Stimulated activated CD4-positive, alpha-beta T cell treated with anti-CD3 and anti-CD28 coated beads, Interleukin-15, amount 100 ng/mL, for 1 hour (primary cell): ENCODE measurements around the gene RFX6.
"Not testable (repeated sequence)": the region's sequence is repeated elsewhere in the genome, so short reads cannot be mapped to it uniquely, and the experiment has no call there.

Experiments
- DNase-seq, 2 donors: peaks; one replicate each; pipeline ENCODE4 v3.0.0-alpha.2; 2020; ENCODE audit warnings: low read depth in 1 of 2, low spot score in 1 of 2

RFX6 gene, protein sequence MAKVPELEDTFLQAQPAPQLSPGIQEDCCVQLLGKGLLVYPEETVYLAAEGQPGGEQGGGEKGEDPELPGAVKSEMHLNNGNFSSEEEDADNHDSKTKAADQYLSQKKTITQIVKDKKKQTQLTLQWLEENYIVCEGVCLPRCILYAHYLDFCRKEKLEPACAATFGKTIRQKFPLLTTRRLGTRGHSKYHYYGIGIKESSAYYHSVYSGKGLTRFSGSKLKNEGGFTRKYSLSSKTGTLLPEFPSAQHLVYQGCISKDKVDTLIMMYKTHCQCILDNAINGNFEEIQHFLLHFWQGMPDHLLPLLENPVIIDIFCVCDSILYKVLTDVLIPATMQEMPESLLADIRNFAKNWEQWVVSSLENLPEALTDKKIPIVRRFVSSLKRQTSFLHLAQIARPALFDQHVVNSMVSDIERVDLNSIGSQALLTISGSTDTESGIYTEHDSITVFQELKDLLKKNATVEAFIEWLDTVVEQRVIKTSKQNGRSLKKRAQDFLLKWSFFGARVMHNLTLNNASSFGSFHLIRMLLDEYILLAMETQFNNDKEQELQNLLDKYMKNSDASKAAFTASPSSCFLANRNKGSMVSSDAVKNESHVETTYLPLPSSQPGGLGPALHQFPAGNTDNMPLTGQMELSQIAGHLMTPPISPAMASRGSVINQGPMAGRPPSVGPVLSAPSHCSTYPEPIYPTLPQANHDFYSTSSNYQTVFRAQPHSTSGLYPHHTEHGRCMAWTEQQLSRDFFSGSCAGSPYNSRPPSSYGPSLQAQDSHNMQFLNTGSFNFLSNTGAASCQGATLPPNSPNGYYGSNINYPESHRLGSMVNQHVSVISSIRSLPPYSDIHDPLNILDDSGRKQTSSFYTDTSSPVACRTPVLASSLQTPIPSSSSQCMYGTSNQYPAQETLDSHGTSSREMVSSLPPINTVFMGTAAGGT

DNA sequence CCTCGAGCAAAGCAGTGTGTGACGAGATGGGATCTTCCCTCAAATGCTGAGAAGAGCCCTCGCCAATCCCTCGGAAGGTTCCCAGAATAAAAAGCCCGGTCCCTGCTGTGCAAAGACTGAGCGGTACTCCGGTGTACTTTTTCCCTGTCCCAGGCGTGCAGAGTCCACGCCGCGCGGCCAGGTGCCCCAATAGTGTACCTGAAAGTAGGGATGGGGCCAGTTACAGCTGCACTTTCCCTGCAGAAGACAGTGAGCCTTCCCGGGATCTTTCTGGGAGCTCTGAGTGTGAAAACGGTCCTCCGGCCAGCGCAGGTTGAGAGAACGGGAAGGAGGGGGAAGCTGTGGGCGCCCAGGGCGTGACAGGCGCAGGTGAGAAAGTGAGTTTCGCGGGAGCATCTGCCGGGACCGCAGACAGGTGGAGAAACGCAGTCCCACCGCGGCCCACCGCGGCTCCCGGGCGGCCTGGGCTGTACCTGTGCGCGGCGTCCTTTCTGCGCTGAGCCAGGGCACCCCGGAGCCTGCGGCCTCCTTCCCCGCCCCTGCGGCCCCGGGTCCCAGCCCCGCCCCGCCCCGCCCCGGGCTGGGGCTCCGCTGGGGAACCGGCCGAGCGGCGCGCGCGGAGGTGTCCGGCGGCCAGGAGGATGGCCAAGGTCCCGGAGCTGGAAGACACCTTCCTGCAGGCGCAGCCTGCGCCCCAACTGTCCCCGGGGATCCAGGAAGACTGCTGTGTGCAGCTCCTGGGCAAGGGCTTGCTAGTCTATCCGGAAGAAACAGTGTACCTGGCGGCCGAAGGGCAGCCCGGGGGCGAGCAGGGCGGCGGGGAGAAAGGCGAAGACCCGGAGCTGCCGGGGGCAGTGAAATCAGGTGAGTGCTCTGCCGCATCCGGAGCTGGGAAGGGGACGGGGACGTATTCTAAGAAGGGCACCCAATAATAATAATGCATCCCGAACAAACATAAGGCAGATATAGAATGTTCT lies at the start of gene RFX6:
RFX6 (plus strand) TSS at position 608 of the 977 bp plus-strand sequence; CDS start at position 642, 34 bp downstream.
- no peak for DNase-seq

DNA sequence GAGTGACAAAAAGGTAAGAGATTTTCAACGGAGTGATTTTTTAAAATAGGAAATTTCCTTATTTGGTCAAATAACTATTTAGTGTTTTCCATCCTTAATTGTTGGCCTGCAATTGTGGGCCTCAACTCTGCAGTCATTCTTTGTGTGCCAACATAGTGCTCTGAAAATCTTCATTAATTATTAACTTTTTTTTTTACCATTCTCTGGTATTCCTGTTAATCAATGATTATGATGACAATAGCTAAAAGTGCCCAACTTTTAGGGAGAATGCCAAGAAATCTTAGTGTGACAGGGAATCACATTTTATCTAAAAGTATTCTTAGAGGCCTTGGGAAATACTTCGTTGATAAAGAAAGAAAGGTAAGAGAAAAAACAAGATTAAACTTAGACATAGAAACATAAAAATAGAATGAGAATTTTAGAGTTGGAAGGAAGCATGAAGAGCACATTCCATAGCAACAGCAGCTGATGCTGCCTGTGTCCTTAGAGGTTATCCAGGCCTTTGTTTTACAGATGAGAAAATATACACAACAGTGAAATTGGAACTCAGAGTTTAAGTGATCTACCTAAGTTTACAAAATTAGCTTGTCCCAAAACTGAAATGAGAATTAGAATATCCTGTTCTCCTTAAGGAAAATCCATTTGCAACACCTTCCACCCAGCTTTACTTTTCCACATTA lies 49.3 kb upstream of the RFX6 start:
- no peak for DNase-seq

DNA sequence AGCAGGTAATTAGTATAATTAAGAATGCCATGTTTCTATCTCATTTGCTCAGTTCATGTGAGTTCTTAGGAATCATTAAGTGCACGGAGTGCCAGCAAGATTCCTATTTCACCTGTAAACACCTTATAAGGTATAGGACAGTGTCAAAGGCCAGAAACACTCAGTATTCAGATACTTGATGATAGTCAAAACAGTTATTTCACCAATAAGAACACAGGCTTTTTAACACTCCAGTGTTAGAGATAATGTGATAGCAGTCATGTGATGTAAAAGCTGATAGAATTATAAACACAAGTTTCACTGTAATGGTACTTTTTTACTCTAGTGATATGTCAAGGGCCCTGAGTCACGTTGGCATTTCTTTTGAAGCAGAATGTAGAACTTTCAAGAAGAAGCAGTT lies 48.1 kb upstream of the RFX6 start, which contains the start of gene GPRC6A:
GPRC6A (minus strand) TSS at position 101 of the 400 bp plus-strand sequence; CDS start at position 31, 70 bp downstream.
- no peak for DNase-seq

DNA sequence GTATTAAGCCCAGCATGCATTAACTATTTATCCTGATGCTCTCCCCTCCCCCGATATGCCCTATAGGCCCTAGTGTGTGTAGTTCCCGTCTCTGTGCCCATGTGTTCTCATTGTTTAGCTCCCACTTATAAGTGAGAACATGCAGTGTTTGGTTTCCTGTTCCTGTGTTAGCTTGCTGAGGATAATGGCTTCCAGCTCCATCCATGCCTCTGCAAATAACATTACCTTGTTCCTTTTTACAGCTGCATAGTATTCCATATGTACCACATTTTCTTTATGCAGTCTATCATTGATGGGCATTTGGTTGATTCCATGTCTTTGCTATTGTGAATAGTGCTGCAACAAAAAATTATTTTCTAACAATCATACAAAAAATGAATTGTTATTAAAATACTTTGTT lies 42.5 kb upstream of the RFX6 start:
- DNase-seq: not testable (repeated sequence)

DNA sequence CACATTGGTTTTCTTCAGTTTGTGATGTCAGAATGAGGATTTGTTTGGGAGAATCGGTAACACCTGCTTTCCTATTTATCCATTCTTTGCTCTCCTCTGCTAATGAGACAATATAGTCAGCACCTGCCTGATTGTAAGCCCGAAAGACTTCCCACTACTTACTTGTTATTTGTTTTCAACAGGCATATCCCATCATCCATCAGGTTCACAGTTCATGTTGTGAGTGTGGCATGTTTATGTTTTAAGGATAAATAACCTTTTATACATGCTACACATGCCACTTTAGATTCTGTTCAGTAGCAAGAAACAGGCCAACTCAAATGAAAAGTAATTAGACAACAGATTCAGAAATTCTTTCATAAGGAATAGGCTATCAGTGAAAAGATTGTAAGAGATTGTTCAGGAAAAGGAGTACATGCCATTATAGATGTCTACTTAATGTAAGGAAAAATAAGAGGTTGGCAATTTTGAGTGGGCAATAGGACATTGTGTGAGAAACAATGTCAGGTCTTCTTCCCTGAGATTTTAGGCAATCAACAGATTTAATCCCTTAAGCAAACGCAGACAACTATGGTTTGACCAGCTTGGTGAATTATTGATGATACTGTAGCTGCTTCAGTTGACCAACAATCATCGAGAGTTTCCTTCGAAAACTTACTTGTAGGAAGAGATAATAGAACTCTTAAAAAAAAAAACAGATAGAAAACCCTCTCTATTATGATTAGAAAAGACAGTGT lies 40.3 kb upstream of the RFX6 start:
- DNase-seq: no peak

DNA sequence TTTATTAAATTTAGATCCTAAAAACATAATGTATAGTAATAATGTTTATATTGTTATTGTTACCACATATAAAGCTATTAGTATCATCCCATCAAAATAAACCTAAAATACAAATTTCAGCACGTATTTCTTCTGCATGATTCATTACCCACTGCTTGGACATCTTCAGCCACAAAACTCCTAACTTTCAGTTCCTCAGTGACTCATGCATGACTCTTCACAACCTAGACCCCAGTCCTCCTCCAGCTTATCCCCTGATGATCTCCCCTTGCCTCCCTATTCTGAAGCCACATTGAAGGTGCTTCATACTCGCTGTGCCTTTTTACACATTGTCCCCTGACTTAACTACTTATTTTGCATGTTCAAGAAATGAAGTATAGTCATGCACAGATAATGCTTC lies 37.0 kb upstream of the RFX6 start:
- DNase-seq: no peak

DNA sequence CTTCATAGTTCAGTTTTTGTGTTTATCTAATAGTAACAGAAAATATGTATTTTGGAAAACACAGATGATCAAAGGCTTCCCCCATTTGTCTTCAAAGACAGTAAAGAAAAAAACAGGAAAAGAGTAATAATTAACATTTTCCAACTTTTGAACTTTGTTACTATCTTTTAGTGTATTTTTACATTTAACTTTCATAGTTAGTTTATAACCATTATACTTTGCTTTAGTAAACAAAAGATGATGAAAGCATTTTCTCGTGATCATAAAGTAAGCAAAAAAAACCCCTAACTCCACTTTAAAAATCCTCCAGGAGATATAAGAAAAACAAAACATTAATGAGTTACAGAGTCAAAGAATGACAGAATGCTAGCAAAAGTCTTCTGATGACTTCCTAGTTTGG lies 34.6 kb upstream of the RFX6 start:
- DNase-seq: no peak

DNA sequence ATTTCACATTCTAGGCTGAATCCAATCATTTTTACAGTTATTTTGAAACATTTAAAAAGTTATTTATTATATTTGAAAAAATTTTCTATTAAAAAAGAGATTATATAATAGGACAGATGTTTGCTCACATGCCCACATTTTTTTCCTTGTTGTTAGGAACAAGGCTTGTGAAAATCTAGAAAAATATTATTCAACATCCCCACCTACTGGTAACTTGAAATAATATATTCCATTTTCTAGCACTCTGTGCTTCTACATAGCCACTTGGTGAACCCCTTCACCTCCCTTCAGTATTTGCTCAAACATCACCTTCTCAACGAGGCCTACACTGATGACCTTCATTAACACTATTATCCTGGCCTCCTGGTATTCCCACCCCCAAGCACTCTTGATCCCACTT lies 29.8 kb upstream of the RFX6 start:
- DNase-seq: no peak

DNA sequence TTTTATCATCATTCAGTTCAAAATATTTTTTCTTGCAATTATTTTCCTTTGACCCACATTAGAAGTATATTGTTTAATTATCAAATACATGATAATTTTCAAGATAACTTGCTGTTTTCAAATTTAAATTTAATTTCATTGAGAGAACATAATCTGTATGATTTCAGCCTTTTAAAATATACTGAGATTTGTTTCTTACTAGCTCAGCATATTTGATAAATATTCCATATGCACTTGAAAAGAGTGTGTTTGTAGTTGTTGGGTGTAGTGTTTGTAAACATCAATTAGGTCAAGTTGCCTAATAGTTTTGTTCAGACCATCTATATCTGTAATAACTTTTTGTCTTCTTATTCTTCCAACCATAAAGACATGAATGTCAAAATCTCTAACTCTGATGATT lies 19.0 kb upstream of the RFX6 start:
- DNase-seq: no peak

DNA sequence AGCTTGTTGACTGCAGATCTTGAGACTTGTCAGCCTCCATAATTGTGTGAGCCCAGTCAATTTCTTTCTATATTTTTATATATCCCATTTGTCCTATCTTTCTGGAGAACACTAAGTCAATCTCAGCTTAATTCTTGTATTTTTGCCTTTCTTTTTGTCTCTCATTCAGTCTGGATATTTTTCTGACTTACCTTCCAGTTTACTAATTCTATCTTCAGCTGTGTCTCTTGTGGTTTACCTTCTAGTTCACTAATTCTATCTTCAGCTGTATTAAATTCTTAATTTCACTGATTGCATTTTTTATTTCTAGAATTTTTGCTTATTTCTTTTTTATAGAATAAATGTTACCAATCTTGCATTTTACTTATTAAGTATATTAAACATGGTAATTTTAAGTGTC lies 17.8 kb upstream of the RFX6 start:
- no peak for DNase-seq

DNA sequence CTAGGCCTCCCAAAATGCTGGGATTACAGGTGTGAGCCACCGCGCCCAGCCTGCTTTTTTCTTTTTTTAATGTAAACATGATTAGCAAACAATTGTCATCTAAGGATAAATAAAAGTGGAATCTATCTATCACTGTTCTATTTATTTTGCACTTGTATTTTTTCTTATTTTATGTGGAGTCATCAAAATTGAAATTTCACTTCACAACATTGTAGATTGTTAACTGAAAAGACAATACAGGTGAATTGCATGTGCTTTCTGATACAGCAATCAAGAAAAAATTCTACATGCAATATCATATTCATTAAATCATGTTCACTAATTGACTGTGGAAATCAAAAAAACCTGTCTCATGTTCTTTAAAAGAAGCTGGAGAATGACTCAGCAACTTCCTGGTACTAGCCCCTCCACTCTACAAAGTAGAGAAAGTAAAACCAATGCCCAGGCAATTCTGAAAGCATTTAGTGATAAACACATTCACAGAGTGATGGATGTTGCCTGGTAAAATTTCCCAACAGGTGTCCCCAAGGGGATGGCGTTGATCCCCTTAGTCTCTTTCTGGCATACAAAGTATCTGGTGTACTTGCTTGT lies 10.7 kb upstream of the RFX6 start:
- no peak for DNase-seq

DNA sequence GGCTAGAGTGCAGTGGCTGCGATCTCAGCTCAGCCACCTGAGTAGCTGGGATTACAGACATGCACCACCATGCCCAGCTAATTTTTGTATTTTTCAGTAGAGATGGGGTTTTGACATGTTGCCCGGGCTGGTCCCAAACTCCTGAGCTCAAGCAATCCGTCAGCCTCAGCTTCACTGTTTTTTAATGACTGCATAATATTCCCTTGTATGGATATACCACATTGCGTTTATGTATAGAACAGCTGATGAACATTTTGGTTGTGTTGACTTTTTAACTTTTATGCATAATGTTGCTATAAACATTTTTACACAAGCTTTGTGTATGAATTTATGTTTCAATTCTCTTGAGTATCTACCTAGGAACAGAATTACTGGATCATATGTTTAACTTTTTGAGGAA lies 4.3 kb upstream of the RFX6 start:
- DNase-seq: no peak

DNA sequence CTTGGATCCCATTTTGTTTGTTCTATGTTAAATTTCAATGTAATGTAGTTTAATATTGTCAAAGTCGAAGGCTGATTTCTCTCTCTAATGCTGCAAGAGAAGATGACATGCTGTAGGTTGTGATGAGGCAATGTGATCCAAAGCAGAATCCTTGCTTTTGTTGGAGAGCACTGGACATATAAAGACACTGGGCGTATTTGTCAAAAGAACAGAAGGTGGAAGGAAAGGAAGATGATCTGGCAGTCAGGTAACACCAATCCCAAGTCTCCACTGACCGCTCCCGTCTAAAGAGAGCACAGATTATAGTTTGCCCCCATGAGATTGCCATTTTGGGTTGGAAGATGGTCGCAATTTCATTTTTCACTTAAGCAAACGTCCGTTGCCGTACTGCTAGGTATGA lies 935 bp upstream of the RFX6 start:
- no peak for DNase-seq

DNA sequence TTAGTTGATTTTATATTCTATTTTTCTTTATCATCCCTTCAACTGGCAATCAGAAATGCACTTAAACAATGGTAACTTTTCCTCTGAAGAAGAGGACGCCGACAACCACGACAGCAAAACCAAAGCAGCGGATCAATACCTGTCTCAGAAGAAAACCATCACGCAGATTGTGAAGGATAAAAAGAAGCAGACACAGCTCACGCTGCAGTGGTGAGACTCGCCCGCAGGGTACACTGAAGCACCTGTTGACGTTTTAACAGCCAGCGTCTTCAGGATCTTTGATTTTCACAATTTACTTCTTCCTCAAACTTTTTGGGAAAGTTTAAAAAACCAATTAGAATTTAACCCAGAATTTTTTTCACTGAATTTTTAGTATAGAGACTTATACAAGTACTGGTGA lies 701 bp downstream of the RFX6 start:
- no peak for DNase-seq

DNA sequence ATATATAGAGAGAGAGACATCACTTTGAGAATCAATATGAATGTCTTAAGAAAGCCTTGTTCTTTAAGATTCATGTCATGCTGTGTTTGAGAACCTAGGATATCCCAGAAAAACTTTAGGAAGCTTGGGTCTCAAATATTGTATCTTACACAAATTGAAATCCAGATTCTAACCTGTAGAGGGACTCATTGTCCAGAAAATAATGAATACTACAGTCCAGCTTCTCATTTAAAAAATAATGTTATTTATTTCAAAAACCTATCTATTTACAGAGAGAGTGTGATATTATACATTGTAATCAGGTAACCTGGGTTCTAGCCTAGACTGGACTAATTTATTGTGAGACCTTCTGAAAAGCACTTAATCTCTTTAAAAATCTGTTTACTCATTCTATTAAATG lies 4.2 kb downstream of the RFX6 start:
- DNase-seq: no peak

DNA sequence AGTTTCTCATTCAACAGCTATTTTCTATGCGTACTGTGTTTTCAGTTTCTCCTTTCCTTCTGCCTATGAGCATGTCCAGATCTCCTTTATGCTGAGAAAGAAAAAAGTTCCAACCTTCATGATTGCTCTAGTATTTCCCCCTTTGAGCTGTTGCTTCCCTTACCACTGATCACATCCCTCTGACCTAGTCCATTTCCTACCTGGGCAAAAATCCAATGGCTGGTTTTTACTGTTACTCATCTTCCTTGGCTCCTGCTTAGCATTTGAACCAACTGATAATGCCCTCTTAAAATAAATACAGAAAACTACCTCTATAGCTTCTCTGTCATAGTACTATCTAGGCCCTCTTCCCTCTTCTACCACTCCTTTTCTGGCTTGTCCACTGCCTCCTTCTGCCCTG lies 6.0 kb downstream of the RFX6 start:
- DNase-seq: no peak

DNA sequence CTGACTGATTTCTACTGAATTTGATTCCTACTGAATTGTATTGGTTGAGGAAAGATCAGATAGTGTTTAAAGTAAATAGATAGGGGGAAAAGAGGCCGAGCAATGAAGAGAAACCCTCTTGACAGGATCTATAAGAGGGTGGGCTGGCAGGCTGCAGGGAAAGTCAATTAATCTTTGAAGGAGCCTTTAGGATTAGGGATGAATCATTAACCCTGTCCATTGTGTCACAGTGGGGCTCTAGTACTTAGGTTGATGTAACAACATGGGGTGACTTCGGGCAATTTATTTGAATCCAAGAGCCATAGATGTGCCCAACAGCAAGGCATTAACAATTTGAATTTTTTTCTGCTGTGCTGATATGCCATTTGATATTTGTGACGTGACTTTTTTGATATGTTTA lies 7.5 kb downstream of the RFX6 start:
- no peak for DNase-seq

DNA sequence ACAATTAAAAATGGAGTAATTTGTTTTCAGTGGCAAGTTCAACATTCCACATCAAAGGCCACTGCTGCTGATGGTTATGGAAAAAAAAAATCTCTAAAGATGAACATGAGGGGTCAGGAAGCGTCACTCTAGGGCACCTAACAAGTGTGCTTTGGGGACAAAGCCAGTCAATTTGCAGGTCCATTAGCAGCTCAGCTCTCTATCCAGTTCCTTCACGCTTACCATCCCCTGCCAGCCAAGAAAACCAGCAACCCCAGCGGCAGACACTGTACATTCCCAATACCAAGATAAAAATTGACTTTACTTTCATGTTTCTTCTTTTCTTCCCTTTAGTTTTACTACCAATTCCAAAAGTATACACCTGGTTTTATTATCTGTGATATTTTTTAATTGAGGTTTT lies 10.1 kb downstream of the RFX6 start:
- no peak for DNase-seq

DNA sequence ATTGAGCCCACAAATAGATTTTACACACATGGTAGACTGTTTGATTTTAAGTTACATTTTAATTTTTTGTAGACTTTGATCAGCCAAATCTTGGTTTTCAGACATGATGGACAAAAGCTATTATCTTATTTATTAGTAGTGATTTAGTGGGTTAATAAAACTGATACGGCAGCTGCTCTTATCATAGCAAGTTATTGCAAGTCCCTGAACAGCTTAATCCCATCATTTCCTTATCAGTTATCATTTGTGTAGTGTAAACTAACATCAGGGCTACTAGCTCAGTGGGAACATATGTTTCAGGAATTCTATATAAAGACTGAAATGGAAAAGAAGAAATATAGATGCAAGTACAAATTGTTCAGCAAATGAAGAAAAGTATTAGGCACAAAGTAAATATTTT lies 10.9 kb downstream of the RFX6 start:
- DNase-seq: no peak
